Heart left ventricle (tissue), 16 donors: ENCODE measurements around the gene CCDC24. TPM values are rescaled to one million over a fixed set of nuclear protein-coding genes. Genes with fewer than 3 reads are reported as not detected.

Source experiments
- ATAC-seq, 4 donors: fragments of 200-7000 bp; cut with Tn5 transposase; one replicate each; pipeline ENCODE4 v1.9.1; 2020 to 2022; ENCODE audit warnings: moderate library complexity in 4 of 4, mild to moderate bottlenecking in 3 of 4, moderate number of reproducible peaks in 1 of 4
- DNase-seq, 5 donors: peaks; one replicate each; pipeline ENCODE4 v3.0.0-alpha.2; 2020
- H3K27ac ChIP-seq, 12 donors: fragments of 200-600 bp; sonication (generic) in 4 of 12; one replicate each; pipeline versions ENCODE4 v1.5.0 to v1.8.0; 2016 to 2022; ENCODE audit warnings: mild to moderate bottlenecking in 2 of 12
- H3K27me3 ChIP-seq, 9 donors: fragments of 200-600 bp; sonication (generic) in 2 of 9; one replicate each; pipeline versions ENCODE4 v1.5.1 to v1.8.0; 2016 to 2022; ENCODE audit warnings: mild to moderate bottlenecking in 3 of 9
- H3K36me3 ChIP-seq, 9 donors: fragments of 200-600 bp; sonication (generic) in 2 of 9; one replicate each; pipeline versions ENCODE4 v1.5.0 to v1.8.0; 2018 to 2022; ENCODE audit warnings: mild to moderate bottlenecking in 2 of 9
- H3K4me1 ChIP-seq, 12 donors: fragments of 200-600 bp; sonication (generic) in 4 of 12; one replicate each; pipeline versions ENCODE4 v1.5.0 to v1.8.0; 2016 to 2022; ENCODE audit warnings: mild to moderate bottlenecking in 3 of 12
- H3K4me3 ChIP-seq, 12 donors: fragments of 200-600 bp; sonication (generic) in 4 of 12; one replicate each; pipeline versions ENCODE4 v1.5.0 to v1.8.0; 2017 to 2022; ENCODE audit warnings: mild to moderate bottlenecking in 9 of 12, moderate library complexity in 4 of 12
- H3K9me3 ChIP-seq, 12 donors: fragments of 200-600 bp; sonication (generic) in 4 of 12; one replicate each; pipeline versions ENCODE4 v1.5.0 to v1.8.0; 2016 to 2022; ENCODE audit warnings: mild to moderate bottlenecking in 1 of 12
- POLR2A ChIP-seq, 2 donors: fragments of 450-650 bp; IDR thresholded peaks; one replicate each; pipeline ENCODE4 v1.6.1; 2017; ENCODE audit warnings: antibody characterized with exemption in 2 of 2, mild to moderate bottlenecking in 2 of 2, moderate library complexity in 2 of 2
- WGBS, 4 donors: extraction: QIAGEN DNeasy Blood & Tissue Kit in 2 of 4; methylation state at CpG; one replicate each; pipeline versions ENCODE4 v1.1.5 to v1.1.7; 2013 to 2018; 5-methylcytosine and 5-hydroxymethylcytosine counted together
- intact Hi-C, 10 donors: fragments of 100-400 bp; cut with DNase I; formaldehyde crosslinking; loops; one replicate each; pipeline versions ENCODE4 v1.11.1 to v1.14.2; 2022
- polyA plus RNA-seq, 2 donors: library from polyadenylated mRNA; stranded (reverse); fragments of 200-250 nt; gene quantifications; one replicate each; pipeline ENCODE4 v1.2.3, GENCODE V29; 2013
- total RNA-seq, 9 donors: library from RNA; depleted of rRNA in 2 of 9; stranded (reverse); fragments of >200 nt in 2 of 9; fragmentation: NEBNext Ultra II Directional in 3 of 9; extraction: Animal tissue kit (Norgen Biotek cat#: 25700) in 3 of 9; gene quantifications; one replicate each; pipeline versions ENCODE4 v1.1.0 to v1.2.4, GENCODE V29; 2016 to 2023
- TF ChIP-seq, protein P1 (sequence below), 12 donors: fragments of 200-600 bp; sonication (generic) in 4 of 12; IDR thresholded peaks; one replicate each; pipeline versions ENCODE4 v1.5.0 to v1.8.0; 2018 to 2022; ENCODE audit warnings: antibody characterized with exemption in 12 of 12, mild to moderate bottlenecking in 5 of 12
- donor health status: ischemic (EF 13 %, LVEDD 7.1; RV severe dilation, severe dysfunction).
- donor health status: healthy with polysubstance abuse.
- donor health status: DM: no; HTN: yes; CAD: no.
- donor health status: DM: no; HTN: no; CAD: no.
- donor health status: ischemic (EF 25% LVEDD 6.9; RV normal size, moderate dysfunction).
- donor health status: ischemic (EF 25% LVEDD 5.7; RV mildly dilated, moderate dysfunction).
- donor health status: healthy.
- donor health status: DM: yes; HTN: yes; CAD: no.
- donor health status: ischemic (EF 35%, LVEDD 5.7; RV mildly dilated, moderate dysfunction).
- donor health status: nonischemic (EF 11% LVEDD 7.7; RV severe dilation, severe dysfunction).
- donor health status: DM: yes; HTN: yes; CAD: no.
- donor health status: PGD.
- donor health status: ischemic (EF 29% LVEDD 5.4; RV normal size, mild dysfunction).
- donor health status: nonischemic (EF 23%, LVEDD 6.1; RV moderate dilation, normal function).

Gene CCDC24
- total and polyA plus RNA-seq, 11 donors = 0.67 to 3.4 (median 1.2) TPM

GRCh38 chr1:43945674-43946235 is 45.6 kb upstream of the CCDC24 start:
- H3K4me1 ChIP-seq = peaks cover 6 to 51% (median 46%) of the 10 kb centered on the region in 12 donors

DNA sequence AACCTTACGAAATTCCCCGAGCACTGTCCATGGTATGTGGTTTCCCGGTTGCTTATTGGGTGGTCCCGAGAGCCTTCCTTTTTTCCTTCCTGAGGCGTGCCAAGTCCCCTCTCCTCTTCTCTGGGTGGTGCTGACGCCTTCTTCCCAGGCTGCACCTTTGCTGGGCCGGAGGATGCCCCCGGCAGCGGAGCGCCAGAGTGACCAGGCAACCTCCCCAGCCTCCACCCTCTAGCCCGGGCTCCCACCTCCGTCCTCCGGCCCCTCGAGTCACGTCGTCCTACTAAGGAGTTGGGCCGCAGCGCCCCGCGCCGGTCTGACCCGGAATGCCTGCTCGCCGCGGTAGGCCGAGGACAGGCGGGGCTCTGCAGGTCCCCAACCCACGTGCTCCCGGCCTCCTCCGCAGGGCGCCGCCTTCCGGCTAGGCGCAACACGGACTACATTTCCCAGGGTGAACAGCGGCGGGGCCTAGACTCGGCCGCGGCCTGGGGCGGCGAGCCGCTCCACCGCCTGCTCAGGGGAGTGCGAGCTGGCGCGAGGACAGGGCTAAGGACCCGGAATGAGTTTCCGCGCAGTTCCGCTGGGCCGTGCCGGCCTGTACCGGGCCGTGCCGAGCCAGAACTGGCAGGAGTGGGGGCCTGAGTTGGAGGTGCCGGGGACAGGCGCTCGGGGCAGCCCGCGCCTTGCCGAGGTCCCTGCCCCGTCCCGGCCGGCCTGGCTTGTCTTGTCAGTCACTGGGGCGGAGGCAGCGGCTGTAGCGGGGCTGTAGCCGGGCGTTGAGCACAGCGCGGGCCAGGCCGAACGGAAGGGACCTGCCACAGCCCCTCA is 45.0 kb upstream of the CCDC24 start, which contains the start of gene IPO13:
IPO13 (plus strand) TSS at position 715 of the 825 bp plus-strand sequence. CDS start 651 bp downstream, outside the sequence.
- DNase-seq = peak; percentile 95 to 98 (median 96)
- Histone ChIP-seq H3K27me3 (no peaks in the 10 kb centered on the region), H3K27ac (peak within 1 kb of the TSS; percentile 89 to 99 (median 97)), H3K4me3 (peak within 1 kb of the TSS; percentile 48 to 83 (median 71)), H3K36me3 (peaks cover 0 to 18% (median 9%) of the 10 kb centered on the region in 9 donors), H3K4me1 (peaks cover 6 to 57% (median 48%) of the 10 kb centered on the region in 12 donors), H3K9me3 (no peaks in the 10 kb centered on the region)
- ATAC-seq = peak; percentile 90 to 94 (median 93)
- WGBS, 4 donors = 0 to 1% (median 0%) methylated on average over 48 to 74 of the region's 74 CpGs
- intact Hi-C loops = loop anchor here in 4 of 10 donors (1.0 to 5.0 kb wide), 4 partner anchors 13 to 239 kb away; partner anchors contain the start of genes ATP6V0B (in 4 of the 4) and ST3GAL3 (in 1 of the 4)
- TF ChIP-seq POLR2A (IDR thresholded peaks at IDR 0.05) = peak in 1 of 2 donors; percentile 83
- TF ChIP-seq, protein P1, sequence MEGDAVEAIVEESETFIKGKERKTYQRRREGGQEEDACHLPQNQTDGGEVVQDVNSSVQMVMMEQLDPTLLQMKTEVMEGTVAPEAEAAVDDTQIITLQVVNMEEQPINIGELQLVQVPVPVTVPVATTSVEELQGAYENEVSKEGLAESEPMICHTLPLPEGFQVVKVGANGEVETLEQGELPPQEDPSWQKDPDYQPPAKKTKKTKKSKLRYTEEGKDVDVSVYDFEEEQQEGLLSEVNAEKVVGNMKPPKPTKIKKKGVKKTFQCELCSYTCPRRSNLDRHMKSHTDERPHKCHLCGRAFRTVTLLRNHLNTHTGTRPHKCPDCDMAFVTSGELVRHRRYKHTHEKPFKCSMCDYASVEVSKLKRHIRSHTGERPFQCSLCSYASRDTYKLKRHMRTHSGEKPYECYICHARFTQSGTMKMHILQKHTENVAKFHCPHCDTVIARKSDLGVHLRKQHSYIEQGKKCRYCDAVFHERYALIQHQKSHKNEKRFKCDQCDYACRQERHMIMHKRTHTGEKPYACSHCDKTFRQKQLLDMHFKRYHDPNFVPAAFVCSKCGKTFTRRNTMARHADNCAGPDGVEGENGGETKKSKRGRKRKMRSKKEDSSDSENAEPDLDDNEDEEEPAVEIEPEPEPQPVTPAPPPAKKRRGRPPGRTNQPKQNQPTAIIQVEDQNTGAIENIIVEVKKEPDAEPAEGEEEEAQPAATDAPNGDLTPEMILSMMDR (IDR thresholded peaks at IDR 0.05) = peak; percentile 56 to 88 (median 70)

More at GRCh38 chr1:43945674-43946235, 45.6 kb upstream of the CCDC24 start:
- intact Hi-C loops = loop anchor here in 4 of 10 donors (1.0 to 5.0 kb wide), 3 partner anchors 29 to 238 kb away; partner anchors contain the start of genes ATP6V0B (in 4 of the 4) and ST3GAL3 (in 1 of the 4)
- no peak for TF ChIP-seq POLR2A (IDR thresholded peaks at IDR 0.05)
- TF ChIP-seq, protein P1 (IDR thresholded peaks at IDR 0.05) = no peak
- WGBS, 4 donors = 12 to 17% (median 14%) methylated on average over 3 of the region's 3 CpGs
- Histone ChIP-seq H3K9me3 (no peaks in the 10 kb centered on the region), H3K4me3 (peak overlapping the region; percentile 48 to 83 (median 71)), H3K36me3 (peaks cover 0 to 15% (median 9%) of the 10 kb centered on the region in 9 donors), H3K27ac (peak overlapping the region in 11 of 12 donors; percentile 89 to 99 (median 97)), H3K27me3 (no peaks in the 10 kb centered on the region)
- DNase-seq = peak in 1 of 5 donors; percentile 8
- no peak for ATAC-seq

DNA sequence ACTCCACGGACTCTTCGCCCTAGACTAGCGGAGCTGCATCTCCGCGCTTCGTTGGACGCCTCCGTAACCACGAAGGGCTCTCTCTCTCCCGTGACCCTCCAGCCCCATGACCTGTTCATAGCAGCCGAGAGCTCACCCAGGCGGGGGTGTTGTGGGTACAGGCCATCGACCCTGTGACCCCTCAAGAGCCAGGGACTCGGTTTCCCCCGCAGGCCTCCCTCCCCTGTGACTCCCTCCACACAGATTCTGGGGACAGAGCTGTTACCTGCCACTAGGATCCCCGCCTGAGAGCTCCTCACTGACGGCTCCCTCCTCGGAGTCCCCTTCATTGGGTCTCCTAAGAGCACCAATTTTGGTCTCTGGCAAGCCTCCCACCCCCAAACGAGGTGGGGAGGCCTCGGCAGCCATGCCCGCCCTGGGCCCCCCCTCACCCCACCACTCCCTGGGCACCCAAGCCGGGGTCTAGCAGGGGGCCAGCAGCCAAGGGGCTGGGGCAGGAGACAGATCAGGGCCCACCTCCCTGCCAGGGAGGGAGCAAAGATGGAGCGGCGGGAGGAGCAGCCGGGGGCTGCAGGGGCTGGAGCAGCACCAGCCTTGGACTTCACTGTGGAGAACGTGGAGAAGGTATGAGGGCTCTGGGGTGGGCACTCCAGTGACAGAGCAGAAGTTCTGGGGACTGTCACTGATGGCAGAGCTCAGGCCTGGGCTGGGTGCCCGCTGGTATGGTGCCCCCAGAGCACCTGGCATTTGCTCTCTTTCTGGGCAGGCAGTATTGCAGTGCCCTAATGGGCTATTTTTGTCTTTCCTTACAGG is 44.1 kb upstream of the CCDC24 start:
- Histone ChIP-seq H3K4me1 (peaks cover 6 to 64% (median 51%) of the 10 kb centered on the region in 12 donors), H3K36me3 (peaks cover 0 to 24% (median 9%) of the 10 kb centered on the region in 9 donors), H3K4me3 (peak overlapping the region; percentile 48 to 83 (median 71)), H3K27ac (peak overlapping the region; percentile 89 to 99 (median 97)), H3K9me3 (no peaks in the 10 kb centered on the region), H3K27me3 (no peaks in the 10 kb centered on the region)
- no peak for TF ChIP-seq POLR2A (IDR thresholded peaks at IDR 0.05)
- TF ChIP-seq, protein P1 (IDR thresholded peaks at IDR 0.05) = no peak
- intact Hi-C loops = loop anchor here in 3 of 10 donors (1.0 to 5.0 kb wide), 3 partner anchors 12 to 240 kb away; partner anchors contain the start of genes ATP6V0B (in 2 of the 3) and ST3GAL3 (in 1 of the 3)
- ATAC-seq (peak; percentile 37 to 68 (median 50)), DNase-seq (peak in 4 of 5 donors; percentile 68 to 72 (median 70))
- 1 to 3% (median 3%) methylated on average over 21 to 27 of the region's 27 CpGs for WGBS, 4 donors
